SK-N-MC (cell line): ENCODE measurements around the gene DFFB.

ENCODE experiments used
- EZH2 ChIP-seq: fragments of 200-600 bp; sonication (generic); IDR thresholded peaks from one replicate; pipeline ENCODE4 v1.6.1; 2017; ENCODE audit warnings: antibody characterized with exemption
- FOXP2 ChIP-seq: optimal IDR thresholded peaks from 2 replicates; pipeline ENCODE3; 2011; ENCODE audit warnings: mild to moderate bottlenecking, moderate library complexity; ENCODE audit not compliant: insufficient read depth; ENCODE audit errors: extremely low read length, control extremely low read depth
- POLR2AphosphoS5 ChIP-seq: IDR thresholded peaks from 2 replicates; pipeline ENCODE4 v1.6.1; 2012; ENCODE audit warnings: mild to moderate bottlenecking, low read depth, low read length, borderline replicate concordance

- TF ChIP-seq POLR2AphosphoS5 (no peak), EZH2 (no peak), FOXP2 (no peak)
These were observed 46.1 kb downstream of the DFFB start for GRCh38 chr1:3903141-3904005.
